H9 (cell line): ENCODE data around the gene OTULIN. TPM values are rescaled to one million over a fixed set of nuclear protein-coding genes. Genes with fewer than 3 reads are reported as not detected.

Source experiments
- DNase-seq: peaks from one replicate; pipeline ENCODE4 v3.0.0-alpha.2; 2017
- H2AFZ ChIP-seq: one replicate; pipeline ENCODE4 v1.6.1; 2013; ENCODE audit warnings: mild to moderate bottlenecking, low read length, control low read depth, moderate library complexity
- H2AK5ac ChIP-seq: 2 replicates; pipeline ENCODE4 v1.6.1; 2013; ENCODE audit warnings: low read length, control low read depth, mixed read lengths; ENCODE audit not compliant: insufficient read length
- H2BK120ac ChIP-seq: one replicate; pipeline ENCODE4 v1.6.1; 2013; ENCODE audit warnings: low read depth, mild to moderate bottlenecking, low read length, control low read depth, inconsistent platforms; ENCODE audit not compliant: poor library complexity, severe bottlenecking
- H2BK12ac ChIP-seq: 2 replicates; pipeline ENCODE4 v1.6.1; 2013; ENCODE audit warnings: low read length, control low read depth, mixed read lengths, low read depth; ENCODE audit not compliant: insufficient read length
- H2BK15ac ChIP-seq: 2 replicates; pipeline ENCODE4 v1.6.1; 2013; ENCODE audit warnings: low read depth, low read length, control low read depth
- H2BK20ac ChIP-seq: one replicate; pipeline ENCODE4 v1.6.1; 2013; ENCODE audit warnings: low read depth, mild to moderate bottlenecking, low read length, control low read depth, inconsistent platforms; ENCODE audit not compliant: poor library complexity, severe bottlenecking
- H2BK5ac ChIP-seq: 2 replicates; pipeline ENCODE4 v1.6.1; 2013; ENCODE audit warnings: low read length, control low read depth, mixed read lengths; ENCODE audit not compliant: insufficient read length
- H3K14ac ChIP-seq: 2 replicates; pipeline ENCODE4 v1.6.1; 2013; ENCODE audit warnings: low read length, control low read depth; ENCODE audit not compliant: insufficient read depth
- H3K18ac ChIP-seq: 2 replicates; pipeline ENCODE4 v1.6.1; 2013; ENCODE audit warnings: low read depth, mild to moderate bottlenecking, mixed read lengths, low read length, control low read depth; ENCODE audit not compliant: insufficient read length
- H3K23ac ChIP-seq: 2 replicates; pipeline ENCODE4 v1.6.1; 2013; ENCODE audit warnings: low read length, control low read depth, mixed read lengths, low read depth; ENCODE audit not compliant: insufficient read length
- H3K23me2 ChIP-seq: 2 replicates; pipeline ENCODE4 v1.6.1; 2013; ENCODE audit warnings: low read depth, mild to moderate bottlenecking, mixed read lengths, low read length, control low read depth; ENCODE audit not compliant: insufficient read length, poor library complexity, severe bottlenecking
- H3K27ac ChIP-seq: 2 replicates; pipeline ENCODE4 v1.5.1; 2013; ENCODE audit warnings: low read length, control low read depth, mixed read lengths, low read depth; ENCODE audit not compliant: insufficient read length
- H3K27me3 ChIP-seq: 2 replicates; pipeline ENCODE4 v1.6.1; 2013; ENCODE audit warnings: low read length, control low read depth, inconsistent platforms; ENCODE audit not compliant: insufficient read depth
- H3K4ac ChIP-seq: 2 replicates; pipeline ENCODE4 v1.6.1; 2013; ENCODE audit warnings: low read depth, mild to moderate bottlenecking, control low read depth, inconsistent platforms, low read length, moderate library complexity
- H3K4me1 ChIP-seq: 2 replicates; pipeline ENCODE4 v1.6.1; 2013; ENCODE audit warnings: low read length, control low read depth, inconsistent platforms; ENCODE audit not compliant: insufficient read depth
- H3K4me2 ChIP-seq: 2 replicates; pipeline ENCODE4 v1.6.1; 2013; ENCODE audit warnings: low read length, control low read depth, mixed read lengths; ENCODE audit not compliant: insufficient read length, insufficient read depth
- H3K56ac ChIP-seq: 2 replicates; pipeline ENCODE4 v1.6.1; 2013; ENCODE audit warnings: low read depth, mild to moderate bottlenecking, mixed read lengths, low read length, control low read depth; ENCODE audit not compliant: insufficient read length
- H3K79me1 ChIP-seq: 2 replicates; pipeline ENCODE4 v1.6.1; 2013; ENCODE audit warnings: low read depth, mild to moderate bottlenecking, moderate library complexity, low read length, control low read depth, inconsistent platforms; ENCODE audit not compliant: insufficient read depth, poor library complexity, severe bottlenecking
- H3K79me2 ChIP-seq: 2 replicates; pipeline ENCODE4 v1.6.1; 2013; ENCODE audit warnings: low read length, control low read depth, inconsistent platforms; ENCODE audit not compliant: insufficient read depth
- H3K9ac ChIP-seq: 2 replicates; pipeline ENCODE4 v1.6.1; 2013; ENCODE audit warnings: low read length, control low read depth, mixed read lengths; ENCODE audit not compliant: insufficient read length; ENCODE audit errors: extremely low read depth
- H3K9me3 ChIP-seq: one replicate; pipeline ENCODE4 v1.6.1; 2013; ENCODE audit warnings: low read depth, low read length, inconsistent platforms; ENCODE audit not compliant: control insufficient read depth
- H3T11ph ChIP-seq: one replicate; pipeline ENCODE4 v1.6.1; 2013; ENCODE audit warnings: mild to moderate bottlenecking, low read length, control low read depth, inconsistent platforms
- H4K20me1 ChIP-seq: one replicate; pipeline ENCODE4 v1.6.1; 2013; ENCODE audit not compliant: control insufficient read depth, insufficient read length, insufficient read depth
- H4K5ac ChIP-seq: 2 replicates; pipeline ENCODE4 v1.6.1; 2013; ENCODE audit warnings: low read depth, mild to moderate bottlenecking, mixed read lengths, low read length, control low read depth; ENCODE audit not compliant: insufficient read length
- H4K8ac ChIP-seq: replicated peaks from 2 replicates; pipeline ENCODE4 v1.6.1; 2013; ENCODE audit warnings: low read length, control low read depth, mixed read lengths, low read depth; ENCODE audit not compliant: insufficient read length
- H4K91ac ChIP-seq: 2 replicates; pipeline ENCODE4 v1.6.1; 2013; ENCODE audit warnings: low read depth, mild to moderate bottlenecking, moderate library complexity, mixed read lengths, low read length, control low read depth; ENCODE audit not compliant: insufficient read length
- H3K27ac Mint-ChIP-seq, 3 experiments: 2 replicates in 2 of 3; 3 replicates in 1 of 3; pipeline ENCODE4 v1.8.0; 2020 to 2021; ENCODE audit warnings: mixed read lengths in 3 of 3, mild to moderate bottlenecking in 1 of 3, moderate library complexity in 1 of 3
- H3K27me3 Mint-ChIP-seq: 2 replicates; pipeline ENCODE4 v1.8.0; 2021; ENCODE audit warnings: low read depth, mild to moderate bottlenecking, moderate library complexity, mixed read lengths
- H3K36me3 Mint-ChIP-seq, 3 experiments: 2 replicates in 2 of 3; 3 replicates in 1 of 3; pipeline ENCODE4 v1.8.0; 2020 to 2021; ENCODE audit warnings: low read depth in 3 of 3, mixed read lengths in 3 of 3; ENCODE audit not compliant: insufficient read depth in 1 of 3
- H3K4me1 Mint-ChIP-seq, 2 experiments: 2 replicates each; pipeline ENCODE4 v1.8.0; 2020; ENCODE audit warnings: mixed read lengths in 2 of 2
- H3K4me3 Mint-ChIP-seq, 2 experiments: 2 replicates in 1 of 2; 3 replicates in 1 of 2; pipeline ENCODE4 v1.8.0; 2020 to 2021; ENCODE audit warnings: mild to moderate bottlenecking in 2 of 2, mixed read lengths in 2 of 2, moderate library complexity in 1 of 2
- H3K9me3 Mint-ChIP-seq, 2 experiments: 2 replicates in 1 of 2; 3 replicates in 1 of 2; pipeline ENCODE4 v1.8.0; 2020; ENCODE audit warnings: mild to moderate bottlenecking in 2 of 2, mixed read lengths in 2 of 2, moderate library complexity in 1 of 2
- WGBS: extraction: QIAGEN DNeasy Blood & Tissue Kit; methylation state at CpG from one replicate; pipeline ENCODE4 v1.1.7; 2013; ENCODE audit warnings: missing lambda C conversion rate, low lambda C conversion rate, mixed read lengths; ENCODE audit not compliant: insufficient read length; ENCODE audit errors: extremely low coverage; 5-methylcytosine and 5-hydroxymethylcytosine counted together
- total RNA-seq: library from RNA; stranded (reverse); gene quantifications from 2 replicates; pipeline ENCODE4 v1.2.1, GENCODE V29; 2021
- TF ChIP-seq, protein P1 (sequence below): fragments of 200-600 bp; sonication (generic); conservative IDR thresholded peaks from 3 replicates; pipeline ENCODE4 v1.8.0; 2021; ENCODE audit warnings: antibody characterized with exemption, mild to moderate bottlenecking

OTULIN gene
- total RNA-seq, 1 experiment from 2014 or later, result 35.8 TPM

DNA sequence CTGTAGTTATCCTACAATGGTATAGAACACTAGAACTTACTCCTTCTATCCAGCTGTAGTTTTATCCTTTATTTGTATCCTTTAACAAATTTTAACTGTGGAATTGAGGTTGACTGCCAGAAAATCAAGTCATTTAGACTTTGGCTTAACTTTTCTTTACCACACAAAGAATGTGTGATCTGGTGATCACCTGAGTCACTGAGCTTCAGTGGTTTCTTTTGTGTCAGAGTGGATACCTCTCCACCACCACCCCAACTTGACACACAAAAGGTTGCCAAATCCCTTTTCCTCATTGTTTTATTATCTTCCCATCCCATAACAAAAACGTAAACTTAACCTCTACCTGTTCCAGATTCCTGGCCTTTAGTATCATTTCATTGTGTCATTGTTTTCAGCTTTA lies 5.5 kb downstream of the OTULIN start:
- Mint-ChIP-seq H3K4me3 (no peak overlapping the region), H3K27me3 (peaks cover 10% of the 10 kb centered on the region), H3K9me3 (peaks cover 0 to 2% of the 10 kb centered on the region in 2 experiments; a peak in 1 of 5 replicates), H3K27ac (no peak overlapping the region), H3K36me3 (peaks cover 0 to 7% (median 0%) of the 10 kb centered on the region in 3 experiments; a peak in 2 of 7 replicates), H3K4me1 (peaks cover 47 to 52% of the 10 kb centered on the region in 2 experiments)
- Histone ChIP-seq H2BK15ac (no peak overlapping the region), H2AK5ac (no peak overlapping the region), H3K9ac (no peak overlapping the region), H3K56ac (no peak overlapping the region), H3K27ac (no peak overlapping the region), H3K27me3 (no peaks in the 10 kb centered on the region; the same call in 1 of the 2 replicates), H3K79me1 (peaks cover 3% of the 10 kb centered on the region), H3K4me1 (peaks cover 11% of the 10 kb centered on the region; the same call in 1 of the 2 replicates), H2BK20ac (no peak overlapping the region), H2AFZ (no peak overlapping the region), H3K23me2 (peaks cover 4% of the 10 kb centered on the region), H3K18ac (no peak overlapping the region), H2BK12ac (no peak overlapping the region), H4K8ac (no peak overlapping the region), H4K20me1 (no peaks in the 10 kb centered on the region), H3K4me2 (no peak overlapping the region), H3K79me2 (peaks cover 9% of the 10 kb centered on the region; the same call in 1 of the 2 replicates), H3K23ac (no peak overlapping the region), H2BK5ac (no peak overlapping the region), H3K4ac (no peak overlapping the region), H4K91ac (no peak overlapping the region), H4K5ac (no peak overlapping the region), H3K14ac (no peak overlapping the region), H2BK120ac (no peak overlapping the region), H3K9me3 (no peaks in the 10 kb centered on the region), H3T11ph (no peak overlapping the region)
- 100% methylated on average over 1 of the region's 1 CpG for WGBS
- DNase-seq, result no peak
- TF ChIP-seq, protein P1, sequence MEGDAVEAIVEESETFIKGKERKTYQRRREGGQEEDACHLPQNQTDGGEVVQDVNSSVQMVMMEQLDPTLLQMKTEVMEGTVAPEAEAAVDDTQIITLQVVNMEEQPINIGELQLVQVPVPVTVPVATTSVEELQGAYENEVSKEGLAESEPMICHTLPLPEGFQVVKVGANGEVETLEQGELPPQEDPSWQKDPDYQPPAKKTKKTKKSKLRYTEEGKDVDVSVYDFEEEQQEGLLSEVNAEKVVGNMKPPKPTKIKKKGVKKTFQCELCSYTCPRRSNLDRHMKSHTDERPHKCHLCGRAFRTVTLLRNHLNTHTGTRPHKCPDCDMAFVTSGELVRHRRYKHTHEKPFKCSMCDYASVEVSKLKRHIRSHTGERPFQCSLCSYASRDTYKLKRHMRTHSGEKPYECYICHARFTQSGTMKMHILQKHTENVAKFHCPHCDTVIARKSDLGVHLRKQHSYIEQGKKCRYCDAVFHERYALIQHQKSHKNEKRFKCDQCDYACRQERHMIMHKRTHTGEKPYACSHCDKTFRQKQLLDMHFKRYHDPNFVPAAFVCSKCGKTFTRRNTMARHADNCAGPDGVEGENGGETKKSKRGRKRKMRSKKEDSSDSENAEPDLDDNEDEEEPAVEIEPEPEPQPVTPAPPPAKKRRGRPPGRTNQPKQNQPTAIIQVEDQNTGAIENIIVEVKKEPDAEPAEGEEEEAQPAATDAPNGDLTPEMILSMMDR, result no peak
